Activated B cell treated with CpG ODN at 0.5 μM for 24 hours (primary cell): ENCODE data around the gene ZBTB17. TPM values are rescaled to one million over a fixed set of nuclear protein-coding genes. Genes with fewer than 3 reads are reported as not detected.
A peak's percentile ranks its signal among the peaks of the same experiment; 100 is the strongest.

ENCODE experiments used
- ATAC-seq: fragments of 200-7000 bp; cut with Tn5 transposase; one replicate; pipeline ENCODE4 v1.10.0; 2021; ENCODE audit warnings: low read depth, mild to moderate bottlenecking, moderate library complexity
- CTCF ChIA-PET: fragments of 350-600 bp; sonication (Branson Sonifier 250); formaldehyde crosslinking; loops from one replicate; lab custom pipeline; 2021; ENCODE audit warnings: antibody characterized with exemption; lab: Charles Lee
- POLR2A ChIA-PET: fragments of 350-600 bp; sonication (Branson Sonifier 250); formaldehyde crosslinking; loops from one replicate; lab custom pipeline; 2021; ENCODE audit warnings: antibody characterized with exemption; lab: Charles Lee
- DNase-seq: peaks from one replicate; pipeline ENCODE4 v3.0.0; 2022
- H3K27ac Mint-ChIP-seq: one replicate; pipeline ENCODE4 v1.8.0; 2020; ENCODE audit warnings: mixed read lengths
- H3K27me3 Mint-ChIP-seq: one replicate; pipeline ENCODE4 v1.8.0; 2021; ENCODE audit warnings: mixed read lengths
- H3K36me3 Mint-ChIP-seq: one replicate; pipeline ENCODE4 v1.8.0; 2021; ENCODE audit warnings: low read depth, mixed read lengths
- H3K4me1 Mint-ChIP-seq: one replicate; pipeline ENCODE4 v1.8.0; 2021; ENCODE audit warnings: mixed read lengths
- H3K4me3 Mint-ChIP-seq: one replicate; pipeline ENCODE4 v1.8.0; 2020; ENCODE audit warnings: mild to moderate bottlenecking, mixed read lengths
- H3K9me3 Mint-ChIP-seq: one replicate; pipeline ENCODE4 v1.8.0; 2020; ENCODE audit warnings: mixed read lengths
- CTCF ChIP-seq: fragments of 200-600 bp; IDR thresholded peaks from one replicate; pipeline ENCODE4 v1.8.0; 2022; ENCODE audit warnings: antibody characterized with exemption, mild to moderate bottlenecking
- intact Hi-C: fragments of 100-400 bp; cut with micrococcal nuclease; formaldehyde crosslinking; loops from one replicate; pipeline ENCODE4 v1.15.1; 2024
- total RNA-seq: library from RNA; stranded (reverse); gene quantifications from 2 replicates; pipeline ENCODE4 v1.2.3, GENCODE V29; 2022

The ZBTB17 gene
- total RNA-seq, 1 donor from 2014 or later, result 121 TPM

GRCh38 chr1:15941899-15942660 lies 33.8 kb downstream of the ZBTB17 start:
- no peak for TF ChIP-seq CTCF
- Mint-ChIP-seq H3K4me1 (peaks cover 13% of the 10 kb centered on the region), H3K36me3 (peaks cover 82% of the 10 kb centered on the region), H3K9me3 (no peaks in the 10 kb centered on the region), H3K27me3 (no peaks in the 10 kb centered on the region), H3K4me3 (no peak overlapping the region), H3K27ac (no peak overlapping the region)
- ATAC-seq, result no peak
- ChIA-PET CTCF (no interaction called here), POLR2A (interaction anchor here (0.5 to 1.8 kb wide), 6 partner anchors 14 to 340 kb away, joined by 3 to 10 read pairs (median 6); partner anchors contain the start of gene ZBTB17)
- intact Hi-C loops, result no loop called here
- DNase-seq, result no peak

- intact Hi-C loops, result no loop called here
- H3K36me3 Mint-ChIP-seq, result peaks cover 80% of the 10 kb centered on the region
- CTCF ChIA-PET, result interaction anchor here (1.0 kb wide), 1 partner anchor 126 kb away, joined by 3 read pairs; no protein-coding TSS in a partner anchor
- H3K4me1 Mint-ChIP-seq, result peaks cover 7% of the 10 kb centered on the region
- ATAC-seq, result no peak
- DNase-seq, result no peak
- POLR2A ChIA-PET, result interaction anchor here (1.2 to 1.8 kb wide), 6 partner anchors 9 to 90 kb away, joined by 3 to 10 read pairs (median 6); partner anchors contain the start of gene ZBTB17
- no peak overlapping the region for H3K27ac Mint-ChIP-seq
- H3K9me3 Mint-ChIP-seq, result no peaks in the 10 kb centered on the region
- TF ChIP-seq CTCF, result no peak
- H3K27me3 Mint-ChIP-seq, result no peaks in the 10 kb centered on the region
- H3K4me3 Mint-ChIP-seq, result no peak overlapping the region
Observed at GRCh38 chr1:15941044-15941840, 34.7 kb downstream of the ZBTB17 start.

- H3K27me3 Mint-ChIP-seq, result no peaks in the 10 kb centered on the region
- intact Hi-C loops, result no loop called here
- DNase-seq (no peak), ATAC-seq (no peak)
- H3K27ac Mint-ChIP-seq, result peak overlapping the region; percentile 41
- H3K9me3 Mint-ChIP-seq, result no peaks in the 10 kb centered on the region
- peaks cover 84% of the 10 kb centered on the region for H3K36me3 Mint-ChIP-seq
- ChIA-PET POLR2A (interaction anchor here (1.2 to 1.7 kb wide), 2 partner anchors 10 to 26 kb away, joined by 5 read pairs; no protein-coding TSS in a partner anchor), CTCF (interaction anchor here (1.0 kb wide), 1 partner anchor 125 kb away, joined by 3 read pairs; no protein-coding TSS in a partner anchor)
- no peak for TF ChIP-seq CTCF
- H3K4me1 Mint-ChIP-seq, result peaks cover 7% of the 10 kb centered on the region
- H3K4me3 Mint-ChIP-seq, result no peak overlapping the region
Observed at GRCh38 chr1:15940110-15941043, 35.5 kb downstream of the ZBTB17 start.

GRCh38 chr1:15939181-15940109 lies 36.5 kb downstream of the ZBTB17 start:
- H3K27ac Mint-ChIP-seq, result peak overlapping the region; percentile 81
- intact Hi-C loops, result loop anchor here (5.0 kb wide), 1 partner anchor 38 kb away; the partner anchor contains the start of gene ZBTB17
- no peak for ATAC-seq
- POLR2A ChIA-PET, result no interaction called here
- no peak overlapping the region for H3K4me3 Mint-ChIP-seq
- CTCF ChIA-PET, result no interaction called here
- H3K9me3 Mint-ChIP-seq, result no peaks in the 10 kb centered on the region
- no peak for TF ChIP-seq CTCF
- peaks cover 87% of the 10 kb centered on the region for H3K36me3 Mint-ChIP-seq
- DNase-seq, result no peak
- no peaks in the 10 kb centered on the region for H3K27me3 Mint-ChIP-seq
- H3K4me1 Mint-ChIP-seq, result peaks cover 7% of the 10 kb centered on the region
